GM19239 (cell line): ENCODE measurements around the gene MRPL45.
"Not testable (repeated sequence)": the region's sequence is repeated elsewhere in the genome, so short reads cannot be mapped to it uniquely, and the experiment has no call there.

Experiments used
- DNase-seq: peaks from one replicate; pipeline ENCODE4 v3.0.0; 2011; ENCODE audit warnings: low spot score; ENCODE audit not compliant: insufficient read length
- FAIRE-seq: peaks from 2 replicates; lab custom pipeline; 2011; peaks lifted over from hg19 to GRCh38; lab: Jason Lieb, UNC

The MRPL45 gene

DNA sequence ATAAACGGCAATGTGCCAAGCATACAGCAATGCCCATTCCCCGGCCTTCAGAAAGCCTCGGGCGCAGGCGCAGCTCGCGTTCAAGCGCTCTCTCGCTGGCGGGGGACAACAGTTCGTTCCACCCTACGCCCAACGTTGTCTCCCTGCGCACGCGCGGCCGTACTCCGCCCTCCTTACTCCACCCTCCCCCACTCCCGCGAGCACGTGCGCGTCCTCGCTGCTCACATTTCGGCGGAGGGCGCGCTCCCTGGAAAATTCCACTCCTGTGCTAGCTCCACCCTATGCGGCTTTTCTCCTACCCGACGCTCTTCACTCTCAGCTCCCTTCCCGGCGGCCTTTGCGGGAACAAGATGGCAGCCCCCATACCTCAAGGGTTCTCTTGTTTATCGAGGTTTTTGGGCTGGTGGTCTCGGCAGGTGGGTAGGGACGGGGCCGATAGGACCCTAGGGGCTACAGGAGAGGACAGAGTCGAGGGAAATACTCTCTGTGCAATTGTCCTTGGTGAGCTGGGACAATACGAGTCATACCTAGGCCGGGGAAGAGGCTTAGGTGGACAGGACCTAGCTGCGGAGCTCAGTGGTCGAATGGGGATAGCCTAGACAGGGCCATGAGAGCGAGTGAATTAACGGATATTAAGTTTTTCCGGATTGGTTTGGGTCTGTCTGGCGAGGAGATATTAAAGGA, at the start of gene MRPL45:
Gene MRPL45 (plus strand): TSS at position 335 of the 684 bp plus-strand sequence. CDS start 16 bp downstream, at position 351.
- FAIRE-seq = not testable (repeated sequence)
- DNase-seq = peak; percentile 74

DNA sequence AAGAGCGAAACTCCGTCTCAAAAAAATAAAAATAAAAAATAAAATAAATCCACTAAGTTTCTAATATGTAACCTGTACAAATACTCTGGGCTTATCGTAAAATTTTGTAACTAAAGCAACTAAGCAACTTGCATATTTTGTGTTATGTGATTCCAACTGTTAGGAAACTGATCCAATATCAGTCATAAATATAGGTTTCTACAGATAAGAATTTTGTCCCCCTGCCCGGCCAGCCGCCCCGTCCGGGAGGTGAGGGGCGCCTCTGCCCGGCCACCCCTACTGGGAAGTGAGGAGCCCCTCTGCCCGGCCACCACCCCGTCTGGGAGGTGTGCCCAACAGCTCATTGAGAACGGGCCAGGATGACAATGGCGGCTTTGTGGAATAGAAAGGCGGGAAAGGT, 43.8 kb upstream of the MRPL45 start:
- not testable (repeated sequence) for DNase-seq, FAIRE-seq

DNA sequence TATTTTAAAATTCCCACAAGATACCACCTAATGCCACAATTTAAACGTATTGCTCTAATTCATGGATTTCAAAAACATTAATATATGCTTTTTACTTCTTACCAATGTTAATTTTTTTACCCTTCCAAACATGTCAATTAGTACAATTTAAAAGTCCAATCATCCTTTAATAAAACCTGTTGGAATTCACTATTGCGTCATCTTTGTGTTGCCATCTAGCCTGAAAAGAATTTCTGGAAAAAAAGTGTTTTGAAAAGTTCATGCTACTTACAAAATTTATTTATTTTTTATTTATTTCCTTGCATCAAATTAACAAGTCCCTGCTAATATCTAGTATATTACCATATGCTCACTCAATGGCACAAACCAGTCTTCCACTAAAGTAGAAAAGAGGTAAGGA, 42.6 kb upstream of the MRPL45 start:
- FAIRE-seq, DNase-seq: not testable (repeated sequence)

DNA sequence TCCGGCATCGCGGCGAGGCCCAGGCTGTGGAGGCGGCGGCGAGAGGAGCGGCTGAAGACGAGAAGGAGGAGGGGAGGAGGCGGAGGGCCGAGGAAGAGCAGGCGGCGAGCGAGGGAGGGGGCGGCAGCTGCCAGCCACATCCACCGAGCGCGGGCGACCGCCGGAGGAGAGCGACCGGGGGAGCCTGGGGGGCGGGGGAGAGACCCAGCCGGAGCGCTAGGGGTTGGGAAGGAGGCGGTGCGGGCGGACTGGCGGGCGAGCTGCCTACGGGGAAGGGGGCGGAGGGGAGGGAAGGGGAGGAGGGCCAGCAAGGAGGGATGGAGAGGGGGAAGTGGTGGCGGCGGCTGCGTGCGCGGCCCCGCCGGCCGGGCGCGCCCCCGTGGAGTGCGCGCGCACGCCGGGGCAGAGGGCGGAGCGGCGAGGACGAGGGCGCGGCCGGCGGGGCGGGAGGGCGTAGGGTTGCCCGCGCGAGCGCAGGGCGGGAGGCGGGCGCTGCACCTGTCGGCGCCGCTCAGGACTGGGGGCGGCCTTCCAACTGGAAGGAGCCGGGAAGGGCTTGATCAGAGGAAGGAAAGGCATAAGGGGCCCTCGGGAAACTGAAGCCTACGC, 39.9 kb upstream of the MRPL45 start:
- DNase-seq = peak; percentile 85
- not testable (repeated sequence) for FAIRE-seq

DNA sequence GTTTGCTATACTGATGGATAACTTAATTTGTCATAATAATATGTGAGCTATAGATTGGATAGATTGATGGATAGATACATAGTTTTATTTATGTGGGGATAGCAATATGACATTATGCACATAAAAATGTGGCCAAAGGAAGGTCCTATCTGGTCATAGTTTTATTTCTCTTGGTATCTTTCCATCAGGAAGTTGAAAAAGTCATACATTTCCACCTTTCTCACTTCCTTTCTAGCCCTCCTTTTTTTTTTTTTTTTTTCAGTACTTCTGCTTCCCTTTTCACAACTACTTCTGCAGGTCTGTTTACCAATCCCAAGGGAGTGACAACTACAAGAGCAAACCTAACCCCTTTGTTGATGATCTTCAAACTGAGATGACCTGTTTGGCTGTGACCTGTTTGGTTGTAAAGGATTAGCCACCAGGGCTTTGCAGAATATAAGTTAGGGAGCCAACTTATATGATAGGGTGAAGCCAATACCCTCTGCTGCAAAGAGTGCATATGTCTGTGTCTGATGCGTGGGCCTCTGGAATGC, 30.9 kb upstream of the MRPL45 start:
- FAIRE-seq, DNase-seq: not testable (repeated sequence)

DNA sequence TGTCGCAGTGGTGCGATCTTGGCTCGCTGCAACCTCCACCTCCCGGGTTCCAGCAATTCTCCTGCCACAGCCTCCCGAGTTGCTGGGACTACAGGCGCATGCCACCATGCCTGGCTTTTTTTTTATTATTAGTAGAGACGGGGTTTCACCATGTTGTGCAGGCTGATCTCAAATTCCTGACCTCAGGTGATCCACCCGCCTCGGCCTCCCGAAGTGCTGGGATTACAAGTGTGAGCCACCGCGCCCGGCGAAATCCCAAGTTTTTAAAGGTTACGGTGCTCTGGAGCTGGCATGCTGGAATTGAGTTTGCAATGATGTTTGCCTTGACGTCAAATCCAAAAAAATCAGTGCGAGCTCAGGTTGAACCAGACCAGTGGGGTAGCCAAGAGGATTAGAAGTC, 30.4 kb upstream of the MRPL45 start:
- DNase-seq, FAIRE-seq: not testable (repeated sequence)

DNA sequence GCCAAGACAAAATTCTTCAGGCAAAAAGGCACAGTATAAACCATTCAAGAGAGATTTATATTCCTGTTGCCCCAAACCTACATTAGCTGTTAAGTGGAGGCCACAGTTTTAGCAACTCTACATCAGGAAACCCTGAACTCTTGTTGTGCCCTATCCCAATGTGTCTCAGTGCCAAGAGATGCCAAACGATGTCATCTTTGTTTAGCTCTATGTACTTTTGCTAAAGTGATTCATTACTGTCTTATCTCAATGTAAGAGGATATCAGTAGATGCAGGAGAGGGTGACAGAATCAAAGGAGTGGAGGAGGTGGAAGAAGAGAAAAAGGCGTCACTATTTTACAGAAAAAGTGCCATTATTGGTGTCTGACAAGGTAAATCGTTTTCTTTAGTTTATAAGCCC, 28.8 kb upstream of the MRPL45 start:
- not testable (repeated sequence) for DNase-seq, FAIRE-seq

DNA sequence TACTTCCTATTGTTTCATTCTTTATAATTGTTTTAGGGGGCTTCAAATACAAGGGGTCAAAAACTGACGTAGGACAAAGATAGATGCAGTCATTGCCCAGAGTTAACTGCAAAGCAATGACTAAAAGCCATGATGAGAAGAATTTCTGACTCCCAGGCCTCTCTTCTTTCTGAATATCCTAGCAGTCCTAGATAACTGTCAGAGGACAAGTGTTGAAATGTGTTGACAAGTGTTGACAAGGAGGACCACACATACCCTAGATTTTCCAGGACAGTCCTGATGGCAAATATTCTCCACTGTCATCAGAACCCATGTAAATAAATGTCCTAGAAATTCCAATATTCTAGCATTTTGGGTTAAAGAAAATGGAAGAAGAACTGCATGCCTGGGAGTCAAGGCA, 27.9 kb upstream of the MRPL45 start:
- DNase-seq, FAIRE-seq: not testable (repeated sequence)

DNA sequence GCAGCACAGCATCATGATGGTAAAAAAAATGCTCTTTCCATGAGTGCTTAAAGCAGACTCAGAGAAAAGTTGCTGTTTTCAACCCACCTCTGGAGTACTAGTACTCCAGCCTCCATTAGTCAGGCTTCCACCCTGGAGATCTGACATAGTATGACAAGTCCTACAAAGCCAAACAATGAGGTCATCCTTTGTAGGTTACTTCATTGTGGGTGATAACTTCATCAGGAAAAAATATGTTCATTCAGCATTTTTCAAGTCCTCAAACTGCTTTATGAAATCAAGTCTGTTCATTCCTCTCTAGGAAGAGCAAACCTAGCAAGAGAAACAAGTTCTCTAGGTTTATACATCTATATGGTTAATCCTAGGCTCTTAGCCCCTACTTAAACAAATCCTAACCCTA, 27.4 kb upstream of the MRPL45 start:
- FAIRE-seq, DNase-seq: not testable (repeated sequence)

DNA sequence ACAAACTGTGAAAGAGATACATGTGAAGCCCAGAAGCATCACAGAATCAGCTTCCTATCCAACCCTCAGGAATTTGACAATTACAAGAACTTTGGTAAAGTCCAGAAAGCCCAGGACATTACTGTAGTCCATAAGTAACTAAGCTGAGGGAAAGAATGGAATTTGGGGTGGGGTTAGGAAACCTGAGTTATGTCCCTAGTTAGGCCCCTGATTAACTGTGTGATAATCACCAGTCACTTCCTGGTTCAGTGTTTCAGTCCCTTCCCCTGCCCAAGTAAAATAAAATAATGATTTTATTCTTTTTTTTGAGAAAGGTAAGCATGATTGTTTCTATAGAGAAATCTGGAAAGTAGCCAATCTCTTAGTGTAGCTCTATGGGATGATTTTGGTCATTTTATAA, 11.0 kb upstream of the MRPL45 start:
- not testable (repeated sequence) for FAIRE-seq, DNase-seq

DNA sequence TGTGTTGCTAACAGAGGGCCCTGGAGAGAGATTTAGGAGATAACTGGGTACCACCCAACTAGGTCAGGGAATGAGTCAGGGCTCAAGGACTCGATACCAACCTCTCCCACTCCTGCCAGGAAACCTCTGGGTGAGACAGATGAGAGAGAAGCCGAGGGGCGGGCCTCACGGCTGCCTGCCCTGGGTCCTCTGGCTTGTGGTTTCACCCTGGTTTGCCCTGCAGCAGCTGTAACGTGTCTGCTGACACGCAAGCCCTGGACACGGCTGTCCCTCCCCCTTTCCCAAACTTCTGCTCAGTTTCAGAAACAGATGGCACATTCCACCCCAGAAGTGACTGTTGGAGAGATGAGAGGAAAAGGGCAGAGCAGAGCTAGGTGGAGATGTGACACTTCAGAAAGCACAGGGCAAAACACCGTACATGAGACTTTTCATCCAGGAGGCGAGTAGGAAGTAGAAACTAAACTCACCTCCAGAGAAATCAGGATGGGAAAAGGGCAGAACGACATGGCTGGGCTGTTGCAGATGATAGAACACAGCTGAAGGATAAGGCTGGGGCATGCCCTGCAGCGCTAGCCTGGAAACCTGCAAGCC, 10.4 kb upstream of the MRPL45 start:
- FAIRE-seq, DNase-seq: not testable (repeated sequence)

DNA sequence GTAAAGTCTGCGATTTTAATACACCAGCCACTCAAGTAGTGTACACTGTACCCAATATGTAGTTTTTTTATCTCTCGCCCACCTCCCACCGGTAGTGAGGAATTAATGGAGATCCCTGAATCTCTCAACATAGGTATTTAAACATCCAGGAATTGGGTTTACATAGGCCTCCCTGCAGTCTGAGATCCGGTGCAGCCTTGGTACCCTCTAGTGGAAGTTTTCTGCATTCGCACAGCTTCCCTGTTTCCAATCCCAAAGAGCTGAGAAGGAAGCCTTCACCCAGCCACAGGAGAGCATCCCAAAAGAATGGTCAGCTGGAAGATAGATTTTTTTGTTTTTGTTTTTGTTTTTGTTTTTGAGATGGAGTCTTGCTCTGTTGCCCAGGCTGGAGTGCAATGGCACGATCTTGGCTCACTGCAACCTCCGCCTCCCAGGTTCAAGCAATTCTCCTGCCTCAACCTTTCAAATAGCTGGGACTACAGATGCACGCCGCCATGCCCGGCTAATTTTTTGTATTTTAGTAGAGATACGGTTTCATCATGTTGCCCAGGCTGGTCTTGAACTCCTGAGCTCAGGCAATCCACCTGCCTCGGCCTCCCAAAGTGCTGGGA, 8.6 kb upstream of the MRPL45 start:
- DNase-seq, FAIRE-seq: not testable (repeated sequence)

DNA sequence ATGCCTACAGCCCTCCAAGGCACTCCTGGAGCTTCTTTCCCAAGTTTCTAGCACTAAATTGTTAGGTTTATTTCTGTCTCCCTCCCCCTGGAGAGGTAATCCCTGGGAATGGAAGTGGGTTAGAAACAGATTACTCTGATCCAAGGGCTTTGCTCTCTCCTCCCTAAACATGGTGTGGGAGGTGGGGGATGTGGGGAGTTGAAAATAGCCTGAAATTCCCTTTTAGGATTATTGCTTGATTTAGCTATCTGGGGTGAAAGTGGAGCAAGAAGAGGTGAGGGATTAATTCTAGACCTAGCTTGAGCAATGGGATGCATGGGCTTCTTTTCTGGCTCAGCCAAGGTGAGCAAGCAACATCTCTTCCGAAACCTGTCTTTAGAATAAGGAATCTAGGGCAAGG, 7.2 kb upstream of the MRPL45 start:
- not testable (repeated sequence) for DNase-seq, FAIRE-seq

DNA sequence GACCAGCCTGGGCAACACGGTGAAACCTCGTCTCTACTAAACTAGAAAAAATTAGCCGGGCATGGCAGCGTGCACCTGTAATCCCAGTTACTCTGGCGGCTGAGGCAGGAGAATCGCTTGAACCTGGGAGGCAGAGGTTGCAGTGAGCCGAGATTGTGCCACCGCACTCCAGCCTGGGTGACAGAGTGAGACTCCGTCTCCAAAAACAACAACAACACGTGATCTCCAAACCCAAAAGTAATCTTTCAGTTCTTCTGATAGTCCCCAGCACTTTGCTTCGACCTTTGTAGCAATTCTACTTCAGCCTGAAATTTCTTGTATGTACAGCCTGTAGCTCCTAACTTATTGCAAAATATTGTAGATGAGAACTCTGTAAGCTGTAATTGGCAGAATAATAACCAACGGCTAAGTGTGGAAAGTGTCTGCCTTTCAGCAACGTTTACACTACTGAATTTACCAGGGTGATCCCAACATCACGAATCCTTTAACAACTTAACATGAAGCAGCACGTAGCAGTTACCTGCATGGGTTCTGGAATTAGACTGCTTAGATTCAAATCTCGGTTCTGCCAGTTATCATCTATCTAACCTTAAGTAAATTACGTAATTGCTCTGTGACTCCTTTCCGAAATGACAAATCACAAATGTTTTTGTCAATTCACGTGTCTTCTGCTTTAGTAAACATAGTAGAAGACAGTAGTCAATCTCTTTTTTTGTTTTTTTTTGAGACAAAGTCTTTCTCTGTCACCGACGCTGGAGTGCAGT, 1.2 kb upstream of the MRPL45 start:
- DNase-seq, FAIRE-seq: not testable (repeated sequence)

DNA sequence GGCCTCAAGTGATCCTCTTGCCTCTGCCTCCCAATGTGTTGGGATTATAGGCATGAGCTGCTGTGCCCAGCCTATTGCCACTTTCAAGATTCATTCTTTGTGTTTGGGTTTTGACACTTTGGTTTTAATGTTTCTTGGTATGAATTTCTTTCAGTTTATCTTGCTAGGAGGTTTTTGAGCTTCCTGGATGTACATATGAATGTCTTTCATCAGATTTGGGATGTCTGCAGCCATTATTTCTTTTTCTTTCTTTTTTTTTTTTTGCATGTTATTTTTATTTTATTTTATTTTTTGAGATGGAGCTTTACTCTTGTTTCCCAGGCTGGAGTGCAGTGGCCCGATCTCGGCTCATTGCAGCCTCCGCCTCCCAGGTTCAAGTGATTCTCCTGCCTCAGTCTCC, 18.5 kb downstream of the MRPL45 start:
- DNase-seq (no peak), FAIRE-seq (no peak)

DNA sequence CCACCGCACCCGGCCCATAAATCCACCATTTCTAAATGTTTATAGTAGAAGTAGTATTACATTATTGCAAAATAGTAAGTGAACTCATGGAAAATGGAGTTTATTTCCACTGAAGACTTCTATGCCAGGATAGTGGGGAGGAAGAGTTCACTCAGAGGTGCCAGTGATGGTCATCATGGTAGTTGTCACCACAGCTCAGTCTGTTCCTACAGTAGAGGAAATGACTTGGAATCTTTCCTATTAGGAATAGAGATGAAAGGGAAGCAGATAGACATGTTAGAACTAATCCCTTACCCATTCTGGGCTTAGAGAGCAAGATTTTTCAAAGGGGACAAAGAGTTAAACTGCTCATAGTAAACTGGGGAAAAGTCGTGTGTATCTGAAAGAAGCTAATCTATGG, 20.1 kb downstream of the MRPL45 start:
- FAIRE-seq = no peak
- no peak for DNase-seq

DNA sequence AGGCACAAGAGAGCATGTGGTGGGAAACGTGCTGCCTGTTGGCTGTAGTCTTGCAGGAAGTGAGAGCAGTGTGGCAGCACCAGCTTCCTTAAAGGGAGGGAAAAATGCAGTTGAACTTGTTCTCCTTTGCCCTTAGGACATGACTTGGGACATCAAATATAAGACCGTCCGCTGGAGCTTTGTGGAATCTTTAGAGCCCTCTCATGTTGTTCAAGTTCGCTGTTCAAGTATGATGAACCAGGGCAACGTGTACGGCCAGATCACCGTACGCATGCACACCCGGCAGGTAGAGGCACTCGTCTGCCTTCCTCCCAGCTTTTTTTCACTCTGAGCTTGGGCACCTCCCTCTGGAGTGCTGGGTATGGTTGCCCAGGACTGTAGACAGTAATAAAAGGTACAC, 23.5 kb downstream of the MRPL45 start:
- FAIRE-seq (no peak), DNase-seq (no peak)

DNA sequence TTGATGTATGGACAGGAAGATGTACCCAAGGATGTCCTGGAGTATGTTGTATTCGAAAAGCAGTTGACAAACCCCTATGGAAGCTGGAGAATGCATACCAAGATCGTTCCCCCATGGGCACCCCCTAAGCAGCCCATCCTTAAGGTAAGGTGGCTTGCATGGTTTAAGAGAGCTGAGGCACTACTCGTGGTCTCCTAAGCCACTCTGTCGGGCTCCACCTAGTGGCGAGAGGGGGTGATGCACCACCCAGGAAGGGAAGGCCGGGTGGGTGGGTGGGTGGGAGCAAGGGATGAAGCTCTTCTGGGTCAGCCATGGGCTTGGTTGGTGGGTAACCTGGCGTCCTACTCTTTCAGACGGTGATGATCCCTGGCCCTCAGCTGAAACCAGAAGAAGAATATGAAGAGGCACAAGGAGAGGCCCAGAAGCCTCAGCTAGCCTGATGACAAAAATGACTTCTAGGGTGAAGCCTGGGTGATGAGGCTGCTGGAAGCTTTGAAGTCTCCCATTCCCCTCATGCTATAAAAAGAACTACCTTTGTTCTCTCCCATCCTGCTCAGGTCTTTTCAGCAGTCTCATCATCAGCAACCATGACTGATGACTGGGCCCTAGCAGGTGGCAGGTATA, 25.3 kb downstream of the MRPL45 start:
- FAIRE-seq (no peak), DNase-seq (peak; percentile 74)

DNA sequence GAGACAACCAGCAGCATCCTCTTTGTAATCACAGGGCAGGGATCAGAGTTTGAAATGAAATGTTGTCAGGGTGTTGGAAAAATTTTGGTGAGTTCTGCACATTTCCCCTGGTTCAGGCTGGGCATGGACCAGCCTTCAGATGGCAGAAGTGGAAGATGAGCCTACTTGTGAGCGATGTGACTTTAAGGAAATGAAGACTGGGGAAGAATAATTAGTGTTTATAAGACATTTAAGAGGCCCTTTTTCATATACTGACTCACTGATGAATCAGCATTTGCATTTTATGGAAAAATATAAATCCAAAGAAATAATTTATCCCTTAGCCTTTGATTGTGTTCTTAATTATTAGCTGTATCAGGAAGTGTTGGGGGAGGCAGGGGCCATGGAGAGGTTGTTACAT, 25.9 kb downstream of the MRPL45 start:
- FAIRE-seq = no peak
- no peak for DNase-seq
